Motor neuron (in vitro differentiated cells): ENCODE measurements around the gene LOXL1. TPM values are rescaled to one million over a fixed set of nuclear protein-coding genes. Genes with fewer than 3 reads are reported as not detected.
A peak's percentile ranks its signal among the peaks of the same experiment; 100 is the strongest.

Source experiments
- ATAC-seq, 8 experiments: fragments of 200-7000 bp; cut with Tn5 transposase; replicated peaks in 6 of 8; 2 replicates each; pipeline ENCODE4 v1.8.0; 2021; ENCODE audit warnings: mild to moderate bottlenecking in 8 of 8, moderate library complexity in 8 of 8
- H3K27ac ChIP-seq, 2 donors: fragments of 250-450 bp; sonication (Bioruptor Pico); 2 replicates each; pipeline ENCODE4 v1.9.0; 2021; ENCODE audit warnings: antibody characterized with exemption in 2 of 2, mild to moderate bottlenecking in 2 of 2, moderate library complexity in 1 of 2
- H3K4me1 ChIP-seq, 2 donors: fragments of 250-450 bp; sonication (Bioruptor Pico); replicated peaks in 1 of 2; 2 replicates each; pipeline ENCODE4 v1.6.1; 2021; ENCODE audit warnings: antibody characterized with exemption in 2 of 2, mild to moderate bottlenecking in 2 of 2, moderate library complexity in 1 of 2
- H3K4me3 ChIP-seq, 5 donors: fragments of 250-450 bp; sonication (Bioruptor Pico); 2 replicates each; pipeline ENCODE4 v1.9.0; 2021; ENCODE audit warnings: antibody characterized with exemption in 5 of 5, mild to moderate bottlenecking in 5 of 5, moderate library complexity in 4 of 5
- WGBS, 10 experiments: fragments of 450-650 bp; shearing (Covaris generic); methylation state at CpG; one replicate each; pipeline ENCODE4 v1.0.0; 2022; 5-methylcytosine and 5-hydroxymethylcytosine counted together
- in situ Hi-C, 9 experiments: fragments of 400-800 bp; cut with MboI; loops; one replicate each; pipeline ENCODE4 v1.15.0; 2021; ENCODE audit warnings: low sequenced_read_pairs in 9 of 9, low pct_unique_long_range_greater_than_20kb in 2 of 9; ENCODE audit not compliant: unreplicated experiment in 9 of 9
- total RNA-seq, 8 experiments: library from RNA; unstranded; fragments of 300-600 nt; gene quantifications; 2 replicates each; pipeline versions ENCODE4 v1.2.3 to v1.2.4, GENCODE V29; 2022

LOXL1 gene
- total RNA-seq, 8 experiments from 2014 or later = 4.9 to 35.4 (median 15.0) TPM

GRCh38 chr15:73948396-73948795 lies 22.1 kb downstream of the LOXL1 start:
- Histone ChIP-seq H3K4me1 (peaks cover 24 to 28% of the 10 kb centered on the region in 2 donors), H3K27ac (no peak overlapping the region), H3K4me3 (no peak overlapping the region)
- in situ Hi-C loops = no loop called here
- 70% methylated on average over 2 of the region's 4 CpGs; no CpG with 5 or more reads in 9 of the 10 experiments for WGBS, 10 experiments
- no peak for ATAC-seq

GRCh38 chr15:73948982-73949381 lies 22.7 kb downstream of the LOXL1 start:
- Histone ChIP-seq H3K4me1 (peaks cover 28 to 34% of the 10 kb centered on the region in 2 donors), H3K4me3 (no peak overlapping the region), H3K27ac (no peak overlapping the region)
- ATAC-seq = no peak
- in situ Hi-C loops = no loop called here
- WGBS, 10 experiments = 50 to 100% (median 80%) methylated on average over 1 to 4 of the region's 4 CpGs; no CpG with 5 or more reads in 3 of the 10 experiments

DNA sequence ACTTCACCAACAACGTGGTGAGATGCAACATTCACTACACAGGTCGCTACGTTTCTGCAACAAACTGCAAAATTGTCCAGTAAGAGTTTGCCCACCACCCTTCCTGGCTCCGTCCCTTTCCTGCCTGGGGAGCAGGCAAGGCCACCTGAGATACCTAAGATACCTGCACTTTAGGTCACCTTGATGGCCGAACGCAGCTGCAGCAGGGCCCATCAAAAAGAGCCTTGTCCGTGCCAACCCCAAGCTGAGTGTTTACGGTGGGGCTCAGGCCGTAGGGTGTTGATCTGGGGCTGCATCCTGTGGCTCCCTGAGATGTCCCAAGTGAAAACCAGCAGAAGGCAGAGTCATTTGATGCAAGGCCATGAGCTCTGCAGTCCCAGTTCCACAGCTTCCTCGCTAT lies 23.2 kb downstream of the LOXL1 start:
- Histone ChIP-seq H3K4me3 (no peak overlapping the region), H3K27ac (no peak overlapping the region), H3K4me1 (peaks cover 31 to 37% of the 10 kb centered on the region in 2 donors)
- 72 to 100% (median 89%) methylated on average over 1 to 10 of the region's 10 CpGs; no CpG with 5 or more reads in 3 of the 10 experiments for WGBS, 10 experiments
- no peak for ATAC-seq
- in situ Hi-C loops = no loop called here

GRCh38 chr15:73950479-73950830 lies 24.2 kb downstream of the LOXL1 start:
- in situ Hi-C loops = loop anchor here in 2 of 9 experiments (25.0 kb wide), 2 partner anchors 362 to 387 kb away; no protein-coding TSS in a partner anchor

DNA sequence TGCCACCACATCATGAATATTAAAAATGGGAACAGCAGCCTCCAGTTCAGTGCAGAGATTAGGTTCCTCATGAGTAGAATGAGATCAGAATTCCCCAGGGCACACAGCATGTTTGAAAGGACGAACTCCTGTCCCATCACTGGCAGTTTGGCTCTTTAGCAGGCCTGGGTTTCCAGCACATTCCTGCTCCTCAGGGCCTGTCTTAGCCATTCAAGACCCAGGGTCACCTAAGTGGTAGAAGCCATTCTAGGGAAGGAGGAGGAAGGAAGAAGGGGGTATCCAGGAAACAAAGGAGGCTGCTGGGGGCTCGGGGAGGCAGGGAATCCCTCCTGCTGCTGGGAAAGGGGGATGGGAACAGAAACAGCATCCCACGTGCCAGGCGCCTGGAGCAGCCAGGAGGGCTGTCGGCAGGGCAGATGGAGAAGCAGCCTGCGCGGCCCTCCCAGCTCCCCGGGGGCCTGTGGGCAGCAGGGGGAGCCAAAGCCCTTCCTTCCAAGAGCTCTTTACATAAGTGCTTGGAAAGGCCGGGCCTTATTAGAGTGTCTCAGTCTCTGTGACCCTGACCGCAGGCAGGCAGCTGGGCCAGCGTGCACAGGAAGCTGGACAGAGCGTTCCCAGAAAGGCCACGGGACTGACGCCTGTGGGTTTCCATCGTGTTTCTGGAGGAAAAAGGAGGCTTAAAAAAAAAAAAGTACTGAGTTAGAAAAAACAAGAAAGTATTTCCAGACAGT lies 24.7 kb downstream of the LOXL1 start:
- peak; percentile 93 to 100 (median 95) for ATAC-seq
- 0 to 10% (median 2%) methylated on average over 2 to 8 of the region's 15 CpGs; no CpG with 5 or more reads in 6 of the 10 experiments for WGBS, 10 experiments
- H3K27ac ChIP-seq = peak overlapping the region; percentile 77 to 79
- in situ Hi-C loops = loop anchor here in 2 of 9 experiments (25.0 kb wide), 2 partner anchors 361 to 386 kb away; no protein-coding TSS in a partner anchor
- H3K4me3 ChIP-seq = no peak overlapping the region
- H3K4me1 ChIP-seq = peaks cover 33 to 34% of the 10 kb centered on the region in 2 donors

More at GRCh38 chr15:73950479-73950830, 24.2 kb downstream of the LOXL1 start:
- no peak for ATAC-seq
- Histone ChIP-seq H3K27ac (peak overlapping the region; percentile 62 to 77), H3K4me1 (peaks cover 33 to 34% of the 10 kb centered on the region in 2 donors), H3K4me3 (no peak overlapping the region)

DNA sequence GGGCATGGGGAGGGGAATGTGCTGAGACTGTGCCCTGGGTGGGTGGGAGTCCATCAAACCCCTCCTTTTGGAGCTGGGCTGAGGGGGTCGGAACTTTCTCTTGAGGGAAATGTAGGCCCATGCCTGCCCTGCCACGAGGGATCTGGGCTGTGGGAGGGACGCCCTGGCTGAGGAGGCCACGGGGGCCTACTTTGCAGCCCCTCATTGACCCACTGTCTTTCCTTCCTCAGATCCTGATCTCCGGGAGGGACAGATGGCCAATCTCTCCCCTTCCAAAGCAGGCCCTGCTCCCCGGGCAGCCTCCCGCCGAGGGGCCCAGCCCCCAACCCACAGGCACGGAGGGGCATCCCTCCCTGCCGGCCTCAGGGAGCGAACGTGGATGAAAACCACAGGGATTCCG lies 25.3 kb downstream of the LOXL1 start:
- Histone ChIP-seq H3K4me1 (peaks cover 33 to 34% of the 10 kb centered on the region in 2 donors), H3K27ac (peak overlapping the region; percentile 59 to 79), H3K4me3 (no peak overlapping the region)
- 20 to 100% (median 47%) methylated on average over 1 to 5 of the region's 13 CpGs; no CpG with 5 or more reads in 5 of the 10 experiments for WGBS, 10 experiments
- in situ Hi-C loops = loop anchor here in 2 of 9 experiments (25.0 kb wide), 2 partner anchors 361 to 386 kb away; no protein-coding TSS in a partner anchor
- ATAC-seq = no peak

DNA sequence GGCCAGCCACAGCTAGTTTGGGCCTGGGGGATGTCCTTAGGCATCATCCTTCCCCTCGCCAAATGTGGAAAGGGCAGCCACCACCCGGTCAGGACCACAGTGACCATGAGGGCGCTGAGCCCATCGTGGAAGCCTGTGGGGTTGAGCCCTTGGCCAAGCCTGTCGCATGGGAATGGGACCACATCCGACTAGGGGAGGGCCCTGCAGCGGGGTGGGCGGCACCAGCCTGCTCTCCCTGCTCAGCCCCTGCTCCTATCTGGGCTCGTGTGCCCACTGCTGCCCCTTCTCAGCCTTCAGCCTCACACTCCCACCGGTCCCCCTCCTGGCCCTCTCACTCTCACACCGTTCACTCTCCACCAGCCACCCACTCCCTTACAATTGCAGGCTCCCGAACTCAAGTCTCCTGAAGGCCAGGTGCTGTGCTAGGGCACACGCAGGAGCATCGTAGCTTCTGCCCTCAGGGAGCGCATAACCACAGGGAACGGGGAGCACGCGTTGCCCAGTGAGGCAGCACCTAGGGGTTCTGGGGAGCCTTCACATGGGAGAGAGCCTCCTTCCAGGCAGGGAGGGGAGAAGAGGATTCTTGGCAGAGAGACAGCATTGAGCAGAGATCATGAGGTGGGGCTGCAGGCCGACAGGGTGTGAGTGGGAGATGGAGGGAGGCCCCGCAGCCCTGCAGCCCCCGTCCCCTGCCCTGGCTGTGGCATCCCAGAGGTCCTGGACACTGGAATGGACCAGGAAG lies 26.1 kb downstream of the LOXL1 start:
- no peak for ATAC-seq
- Histone ChIP-seq H3K27ac (peak overlapping the region; percentile 59 to 79), H3K4me3 (no peak overlapping the region), H3K4me1 (peaks cover 33 to 34% of the 10 kb centered on the region in 2 donors)
- 60 to 100% (median 97%) methylated on average over 1 to 11 of the region's 21 CpGs; no CpG with 5 or more reads in 2 of the 10 experiments for WGBS, 10 experiments
- in situ Hi-C loops = loop anchor here in 2 of 9 experiments (25.0 kb wide), 2 partner anchors 360 to 385 kb away; no protein-coding TSS in a partner anchor

DNA sequence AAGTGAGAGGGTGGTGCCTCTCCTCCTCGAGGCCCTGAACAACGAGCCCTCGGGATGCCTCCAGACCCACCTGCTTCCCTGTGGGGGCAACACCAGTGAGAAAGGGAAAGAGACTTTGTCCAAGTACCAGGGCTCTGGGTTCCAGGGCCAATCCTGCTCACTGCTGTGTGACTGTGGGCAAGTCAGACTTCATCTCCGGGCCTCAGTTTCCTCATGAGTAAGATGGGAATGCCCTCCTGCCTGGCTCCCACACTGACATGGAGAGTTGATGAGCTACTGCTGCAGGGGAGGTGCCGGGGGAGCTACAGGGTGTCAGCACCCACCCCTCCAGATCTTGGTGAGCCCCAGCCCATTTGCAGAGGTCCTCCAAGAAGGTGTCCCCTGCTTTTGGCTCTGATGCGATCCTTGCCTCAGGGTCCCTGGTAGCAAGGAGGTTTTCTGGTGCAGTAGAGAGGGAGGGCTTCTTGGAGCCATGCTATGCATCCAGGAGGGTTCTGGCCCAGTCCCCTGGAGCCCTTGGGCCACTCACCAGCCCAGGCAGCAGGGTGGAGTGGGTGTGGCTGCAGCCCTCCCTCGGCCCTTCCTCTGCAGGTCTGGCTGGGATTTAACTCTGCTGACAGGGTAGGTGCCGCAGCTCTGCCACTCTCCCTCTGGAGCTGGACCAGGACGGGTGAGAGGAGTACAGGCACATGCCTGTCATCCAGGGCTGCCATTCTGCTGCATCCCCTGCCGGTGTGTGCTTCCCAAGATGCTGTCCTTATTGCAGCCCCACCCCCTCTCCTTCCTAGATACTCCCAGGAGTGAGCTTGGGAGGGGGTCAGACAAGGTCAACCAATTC lies 26.9 kb downstream of the LOXL1 start:
- no peak overlapping the region for H3K4me3 ChIP-seq
- H3K4me1 ChIP-seq = peaks cover 33 to 34% of the 10 kb centered on the region in 2 donors
- 0 to 100% (median 89%) methylated on average over 1 to 6 of the region's 10 CpGs; no CpG with 5 or more reads in 6 of the 10 experiments for WGBS, 10 experiments
- no peak for ATAC-seq
- in situ Hi-C loops = loop anchor here in 2 of 9 experiments (25.0 kb wide), 2 partner anchors 359 to 384 kb away; no protein-coding TSS in a partner anchor
- peak overlapping the region in 1 of 2 donors; percentile 79 for H3K27ac ChIP-seq

DNA sequence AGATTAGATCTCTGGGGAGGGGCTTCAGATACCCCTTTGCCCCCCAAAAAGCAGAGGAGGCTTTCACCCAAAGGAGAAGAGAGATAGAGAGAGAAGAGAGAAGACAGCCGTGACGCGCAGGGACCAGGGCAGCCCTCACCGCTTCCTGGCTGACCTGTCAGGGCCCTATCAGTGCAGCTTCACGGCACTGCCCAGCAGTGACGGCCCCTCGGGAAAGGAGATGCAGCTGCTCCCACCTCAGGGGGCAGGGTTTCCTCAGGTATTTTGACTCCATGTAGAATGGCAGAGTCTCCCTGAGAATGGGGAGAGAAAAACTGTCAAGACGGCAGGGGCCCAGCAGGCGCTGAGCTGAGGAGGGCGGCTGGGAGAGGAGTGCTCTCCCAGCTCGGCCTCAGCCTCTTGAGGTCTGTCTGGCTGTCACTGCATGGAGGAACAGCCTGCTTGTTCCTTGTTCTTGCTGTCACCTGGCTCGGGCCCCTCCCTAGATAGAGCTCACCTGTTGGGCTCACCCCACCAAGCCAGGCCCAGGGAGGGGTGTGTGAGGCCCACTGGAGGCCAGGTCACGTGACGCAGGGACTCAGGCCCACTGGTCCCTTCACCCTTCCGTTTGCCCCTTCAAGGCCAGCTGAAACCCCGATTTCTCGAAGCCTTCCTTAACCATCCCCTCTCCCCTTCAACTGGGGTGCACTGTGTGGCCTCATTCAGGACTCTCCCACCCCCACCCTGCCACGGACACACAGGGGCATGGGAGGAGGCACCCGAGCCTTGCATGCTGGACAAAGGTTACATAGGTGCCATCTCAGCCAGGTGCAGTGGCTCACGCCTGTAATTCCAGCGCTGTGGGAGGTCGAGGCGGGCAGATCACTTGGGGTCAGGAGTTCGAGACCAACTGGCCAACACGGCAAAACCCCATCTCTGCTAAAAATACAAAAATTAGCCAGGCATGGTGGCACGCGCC lies 28.2 kb downstream of the LOXL1 start:
- WGBS, 10 experiments = 84 to 100% (median 90%) methylated on average over 1 to 7 of the region's 27 CpGs; no CpG with 5 or more reads in 5 of the 10 experiments
- no peak overlapping the region for H3K4me3 ChIP-seq
- H3K27ac ChIP-seq = no peak overlapping the region
- in situ Hi-C loops = loop anchor here in 2 of 9 experiments (25.0 kb wide), 2 partner anchors 358 to 383 kb away; no protein-coding TSS in a partner anchor
- peaks cover 37 to 39% of the 10 kb centered on the region in 2 donors for H3K4me1 ChIP-seq
- no peak for ATAC-seq

DNA sequence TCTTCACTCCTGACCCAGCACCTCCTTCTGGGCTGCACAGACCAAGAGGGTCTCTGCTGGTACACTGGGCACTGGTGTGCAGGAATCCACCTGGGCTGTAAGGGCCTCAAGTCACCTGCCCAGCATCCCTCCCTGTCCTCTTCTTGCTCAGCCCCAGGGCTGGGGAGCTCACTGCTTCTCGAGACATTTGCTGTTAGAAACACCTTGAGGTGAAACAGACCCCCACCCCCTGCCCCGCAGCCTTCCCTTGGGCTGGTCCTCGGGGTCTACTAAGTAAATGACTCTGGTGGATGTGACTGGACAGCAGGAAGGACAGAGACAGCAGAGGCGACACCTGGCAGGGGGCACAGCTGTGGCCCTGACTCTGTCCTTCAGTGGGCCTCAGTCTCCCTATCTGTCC lies 29.1 kb downstream of the LOXL1 start:
- H3K4me3 ChIP-seq = no peak overlapping the region
- H3K4me1 ChIP-seq = peaks cover 37 to 39% of the 10 kb centered on the region in 2 donors
- no peak for ATAC-seq
- in situ Hi-C loops = loop anchor here in 2 of 9 experiments (25.0 kb wide), 2 partner anchors 357 to 382 kb away; no protein-coding TSS in a partner anchor
- WGBS, 10 experiments = 80 to 100% (median 83%) methylated on average over 1 to 2 of the region's 4 CpGs; no CpG with 5 or more reads in 5 of the 10 experiments
- H3K27ac ChIP-seq = no peak overlapping the region
